H1 (cell line): ENCODE results near the gene RAMACL. TPM values are rescaled to one million over a fixed set of nuclear protein-coding genes. Genes with fewer than 3 reads are reported as not detected.

Experiments
- CTCF ChIA-PET: fragments of 300-600 bp; sonication (Branson Sonifier 250); formaldehyde crosslinking; loops from one replicate; lab custom pipeline; 2021; ENCODE audit not compliant: partially characterized antibody; lab: Charles Lee
- POLR2A ChIA-PET: fragments of 300-600 bp; sonication (Branson Sonifier 250); formaldehyde crosslinking; loops from one replicate; lab custom pipeline; 2021; ENCODE audit warnings: inconsistent platforms; ENCODE audit not compliant: partially characterized antibody; lab: Charles Lee
- DNase-seq, 2 experiments: peaks; one replicate each; pipeline versions ENCODE4 v3.0.0 to v3.0.0-alpha.2; 2010 to 2022; ENCODE audit warnings: low spot score in 2 of 2, low read depth in 1 of 2, mixed read lengths in 1 of 2
- FAIRE-seq: peaks from 2 replicates; lab custom pipeline; 2011; peaks lifted over from hg19 to GRCh38; lab: Jason Lieb, UNC
- H2AFZ ChIP-seq: 2 replicates; pipeline ENCODE4 v1.8.1; 2012; ENCODE audit warnings: low read length, inconsistent platforms
- H2AK5ac ChIP-seq: 2 replicates; pipeline ENCODE4 v1.6.1; 2013; ENCODE audit warnings: low read depth, low read length
- H2BK120ac ChIP-seq: replicated peaks from 2 replicates; pipeline ENCODE3; 2013; ENCODE audit warnings: low read depth, low read length, inconsistent platforms
- H2BK12ac ChIP-seq: 2 replicates; pipeline ENCODE4 v1.6.1; 2013; ENCODE audit warnings: low read depth, low read length
- H2BK15ac ChIP-seq: 2 replicates; pipeline ENCODE4 v1.6.1; 2013; ENCODE audit warnings: low read length
- H2BK20ac ChIP-seq: 2 replicates; pipeline ENCODE4 v1.6.1; 2013; ENCODE audit warnings: low read length
- H2BK5ac ChIP-seq: 2 replicates; pipeline ENCODE4 v1.6.1; 2013; ENCODE audit warnings: low read depth, low read length
- H3K14ac ChIP-seq: 2 replicates; pipeline ENCODE4 v1.6.1; 2013; ENCODE audit warnings: inconsistent platforms; ENCODE audit not compliant: insufficient read length
- H3K18ac ChIP-seq: 2 replicates; pipeline ENCODE4 v1.6.1; 2013; ENCODE audit warnings: low read length; ENCODE audit errors: extremely low read depth
- H3K23ac ChIP-seq: 2 replicates; pipeline ENCODE4 v1.6.1; 2013; ENCODE audit warnings: inconsistent platforms; ENCODE audit not compliant: insufficient read length
- H3K23me2 ChIP-seq: 2 replicates; pipeline ENCODE4 v1.6.1; 2013; ENCODE audit warnings: low read depth, low read length
- H3K27ac ChIP-seq: 2 replicates; pipeline ENCODE4 v1.6.1; 2011; ENCODE audit warnings: low read depth, low read length, inconsistent platforms
- H3K27me3 ChIP-seq, 4 experiments: replicated peaks in 1 of 4; 1 replicate in 1 of 4; 2 replicates in 3 of 4; pipeline versions ENCODE4 v1.6.1 to v1.8.1; 2011 to 2013; ENCODE audit warnings: low read length in 3 of 4, mild to moderate bottlenecking in 3 of 4, inconsistent platforms in 2 of 4, mixed read lengths in 2 of 4, moderate library complexity in 1 of 4; ENCODE audit not compliant: control insufficient read depth in 3 of 4, insufficient read depth in 3 of 4; ENCODE audit errors: extremely low read depth in 1 of 4
- H3K36me3 ChIP-seq, 4 experiments: 2 replicates each; pipeline versions ENCODE4 v1.6.1 to v1.8.1; 2011 to 2013; ENCODE audit warnings: mild to moderate bottlenecking in 4 of 4, low read length in 3 of 4, moderate library complexity in 2 of 4, control low read depth in 1 of 4, inconsistent platforms in 1 of 4; ENCODE audit not compliant: insufficient read depth in 4 of 4, control insufficient read depth in 2 of 4
- H3K4ac ChIP-seq: replicated peaks from 2 replicates; pipeline ENCODE3; 2013; ENCODE audit warnings: low read length, low read depth, mixed read lengths, inconsistent platforms; ENCODE audit not compliant: insufficient read length
- H3K4me1 ChIP-seq, 4 experiments: replicated peaks in 1 of 4; 1 replicate in 1 of 4; 2 replicates in 3 of 4; pipeline versions ENCODE4 v1.6.1 to v1.8.1; 2011 to 2013; ENCODE audit warnings: low read length in 3 of 4, inconsistent platforms in 2 of 4, mixed read lengths in 1 of 4; ENCODE audit not compliant: insufficient read depth in 4 of 4, control insufficient read depth in 3 of 4
- H3K4me2 ChIP-seq, 2 experiments: 2 replicates each; pipeline versions ENCODE4 v1.6.1 to v1.8.1; 2011 to 2013; ENCODE audit warnings: low read depth in 2 of 2, low read length in 2 of 2, control low read depth in 1 of 2, inconsistent platforms in 1 of 2, mild to moderate bottlenecking in 1 of 2; ENCODE audit not compliant: insufficient read depth in 1 of 2
- H3K4me3 ChIP-seq, 4 experiments: fragments of 200-600, 300-600 bp in 1 of 4; sonication (generic), shearing (Covaris generic), sonication (Bioruptor Twin) in 1 of 4; 2 replicates each; pipeline versions ENCODE4 v1.5.1 to v1.8.1; 2011 to 2016; ENCODE audit warnings: low read length in 4 of 4, low read depth in 3 of 4, control low read depth in 2 of 4, inconsistent platforms in 2 of 4, mild to moderate bottlenecking in 2 of 4, mixed read lengths in 1 of 4, moderate library complexity in 1 of 4; ENCODE audit not compliant: insufficient read depth in 2 of 4; ENCODE audit errors: extremely low read depth in 1 of 4
- H3K56ac ChIP-seq: replicated peaks from 2 replicates; pipeline ENCODE3; 2013; ENCODE audit warnings: low read depth, mild to moderate bottlenecking, mixed read lengths, low read length, inconsistent platforms; ENCODE audit not compliant: insufficient read length
- H3K79me1 ChIP-seq: 2 replicates; pipeline ENCODE4 v1.6.1; 2013; ENCODE audit warnings: low read depth, low read length, control low read depth
- H3K79me2 ChIP-seq, 2 experiments: 2 replicates each; pipeline versions ENCODE4 v1.6.1 to v1.8.1; 2012 to 2013; ENCODE audit warnings: low read length in 2 of 2, mild to moderate bottlenecking in 2 of 2, inconsistent platforms in 1 of 2; ENCODE audit not compliant: insufficient read depth in 2 of 2, control insufficient read depth in 1 of 2
- H3K9ac ChIP-seq, 4 experiments: replicated peaks in 1 of 4; 1 replicate in 1 of 4; 2 replicates in 3 of 4; pipeline versions ENCODE4 v1.6.1 to v1.8.1; 2011 to 2013; ENCODE audit warnings: low read depth in 3 of 4, low read length in 3 of 4, control low read depth in 2 of 4, mild to moderate bottlenecking in 2 of 4, moderate library complexity in 2 of 4, inconsistent platforms in 1 of 4; ENCODE audit errors: extremely low read depth in 1 of 4
- H3K9me3 ChIP-seq, 2 experiments: 2 replicates each; pipeline versions ENCODE4 v1.6.1 to v1.8.1; 2012 to 2013; ENCODE audit warnings: mild to moderate bottlenecking in 2 of 2, moderate library complexity in 2 of 2, control low read depth in 1 of 2, inconsistent platforms in 1 of 2, low read depth in 1 of 2, low read length in 1 of 2, mixed read lengths in 1 of 2; ENCODE audit not compliant: insufficient read depth in 2 of 2
- H4K20me1 ChIP-seq, 2 experiments: replicated peaks in 1 of 2; 2 replicates each; pipeline versions ENCODE3 to v1.8.1; 2011 to 2013; ENCODE audit warnings: inconsistent platforms in 2 of 2, low read length in 2 of 2, mild to moderate bottlenecking in 1 of 2; ENCODE audit not compliant: insufficient read depth in 2 of 2, control insufficient read depth in 1 of 2
- H4K5ac ChIP-seq: 2 replicates; pipeline ENCODE4 v1.6.1; 2013; ENCODE audit warnings: low read length, low read depth, mixed read lengths, inconsistent platforms; ENCODE audit not compliant: insufficient read length
- H4K8ac ChIP-seq: 2 replicates; pipeline ENCODE4 v1.8.0; 2013; ENCODE audit warnings: mild to moderate bottlenecking, moderate library complexity, low read length, inconsistent platforms; ENCODE audit not compliant: insufficient read depth; ENCODE audit errors: extremely low read depth
- H4K91ac ChIP-seq: replicated peaks from 2 replicates; pipeline ENCODE3; 2013; ENCODE audit warnings: low read length, mixed read lengths, inconsistent platforms; ENCODE audit not compliant: insufficient read length
- CREB1 ChIP-seq: IDR thresholded peaks from 2 replicates; pipeline ENCODE4 v1.6.1; 2012; ENCODE audit warnings: inconsistent platforms
- CTBP2 ChIP-seq: IDR thresholded peaks from 2 replicates; pipeline ENCODE4 v1.7.0; 2011; ENCODE audit warnings: borderline replicate concordance, mild to moderate bottlenecking, moderate library complexity, mixed read lengths, low read length; ENCODE audit not compliant: insufficient read depth, insufficient read length
- FOSL1 ChIP-seq: IDR thresholded peaks from 2 replicates; pipeline ENCODE4 v1.6.1; 2011; ENCODE audit warnings: mild to moderate bottlenecking, low read depth, low read length, moderate library complexity; ENCODE audit not compliant: insufficient read depth
- GABPA ChIP-seq: IDR thresholded peaks from 2 replicates; pipeline ENCODE4 v1.6.1; 2011; ENCODE audit warnings: mild to moderate bottlenecking, low read length, moderate library complexity, borderline replicate concordance; ENCODE audit not compliant: insufficient read depth
- HDAC6 ChIP-seq: IDR thresholded peaks from one replicate; pipeline ENCODE4 v1.7.1; 2012; ENCODE audit warnings: low read depth, mild to moderate bottlenecking, inconsistent platforms, low read length, moderate library complexity
- JUN ChIP-seq: IDR thresholded peaks from 2 replicates; pipeline ENCODE4 v1.6.1; 2011; ENCODE audit warnings: low read depth, mild to moderate bottlenecking, improper control_type of control experiment, low read length
- MAFK ChIP-seq: IDR thresholded peaks from 2 replicates; pipeline ENCODE4 v1.6.1; 2012; ENCODE audit warnings: low read depth, mild to moderate bottlenecking, improper control_type of control experiment, low read length
- RFX5 ChIP-seq: IDR thresholded peaks from 2 replicates; pipeline ENCODE4 v1.6.1; 2011; ENCODE audit warnings: low read depth, low read length, improper control_type of control experiment, borderline replicate concordance
- SIRT6 ChIP-seq: IDR thresholded peaks from one replicate; pipeline ENCODE4 v1.7.1; 2012; ENCODE audit warnings: low read length, inconsistent platforms
- SP1 ChIP-seq: IDR thresholded peaks from 2 replicates; pipeline ENCODE4 v1.6.1; 2011; ENCODE audit warnings: low read depth, low read length
- SRF ChIP-seq: IDR thresholded peaks from 2 replicates; pipeline ENCODE4 v1.6.1; 2011; ENCODE audit warnings: mild to moderate bottlenecking, low read depth, low read length, moderate library complexity
- TAF7 ChIP-seq: optimal IDR thresholded peaks from 2 replicates; pipeline ENCODE3; 2011; ENCODE audit warnings: low read depth, mild to moderate bottlenecking, inconsistent platforms, low read length, moderate library complexity, borderline replicate concordance
- ZNF274 ChIP-seq: IDR thresholded peaks from 2 replicates; pipeline ENCODE4 v1.7.0; 2012; ENCODE audit warnings: low read length, borderline replicate concordance; ENCODE audit errors: extremely low read depth
- WGBS, 2 experiments: shearing (Covaris generic) in 1 of 2; methylation state at CpG; one replicate each; pipeline versions ENCODE4 v1.1.6 to v1.1.7; 2013 to 2015; ENCODE audit warnings: low lambda C conversion rate in 2 of 2, mixed read lengths in 2 of 2, inconsistent platforms in 1 of 2, low coverage in 1 of 2, missing lambda C conversion rate in 1 of 2; ENCODE audit not compliant: insufficient replicate concordance in 2 of 2, insufficient coverage in 1 of 2, insufficient read length in 1 of 2; ENCODE audit errors: extremely low coverage in 1 of 2, missing lambda C conversion rate in 1 of 2; 5-methylcytosine and 5-hydroxymethylcytosine counted together
- polyA plus RNA-seq, 7 experiments: library from polyadenylated mRNA; depleted of rRNA in 3 of 7; stranded (reverse) in 5 of 7; unstranded in 2 of 7; fragments of >200 nt in 5 of 7; fragments of 200-250 nt in 2 of 7; gene quantifications; 1 replicate in 5 of 7; 2 replicates in 1 of 7; 4 replicates in 1 of 7; pipeline versions ENCODE4 v1.2.1 to v1.2.3, GENCODE V29; 2011 to 2013; ENCODE audit warnings: missing spikeins in 2 of 7, mixed read lengths in 2 of 7
- total RNA-seq: library from RNA; stranded (reverse); fragmentation: NEBNext Ultra II Directional; extraction: Animal tissue kit (Norgen Biotek cat#: 25700); gene quantifications from 2 replicates; pipeline ENCODE4 v1.2.1, GENCODE V29; 2021

The RAMACL gene
- total and polyA plus RNA-seq, 2 of the 8 experiments (the other 6 are each of a cell fraction or from before 2014, with no cell fraction given) = 0.23 to 0.97 TPM

DNA sequence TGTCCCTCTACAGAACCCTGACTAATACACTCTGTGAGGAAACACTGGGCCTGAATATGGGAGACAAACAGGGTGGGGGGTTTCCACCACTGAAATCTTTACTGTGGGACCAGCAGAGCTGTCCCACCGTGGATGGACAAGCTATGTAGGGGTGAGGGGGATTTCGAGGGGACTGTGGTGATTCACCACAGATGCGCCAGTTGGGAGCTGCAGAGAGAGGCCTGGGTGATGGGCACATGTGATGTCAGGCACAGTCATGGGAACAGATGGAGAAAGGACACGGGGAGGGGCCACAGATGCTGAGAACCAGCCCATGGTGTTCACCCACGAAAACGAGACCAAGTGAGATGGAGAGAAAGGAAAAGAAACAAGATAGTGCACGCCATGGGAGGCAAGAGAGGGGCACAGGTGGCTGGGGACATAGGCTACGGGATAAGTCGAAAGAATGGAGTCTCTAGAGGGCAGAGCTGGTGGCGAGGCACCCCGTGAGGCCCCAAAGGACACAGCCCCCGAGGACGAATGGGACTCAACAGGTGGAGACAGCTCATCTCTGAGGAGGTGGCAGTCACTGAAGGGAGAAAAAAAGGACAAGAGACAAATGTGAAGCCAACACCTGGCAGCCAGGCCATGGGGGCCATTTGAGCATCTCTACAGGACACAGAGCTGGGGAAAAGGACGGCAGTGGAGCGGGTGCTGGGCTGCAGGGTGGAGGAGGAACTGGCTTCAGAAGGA lies 10.5 kb upstream of the RAMACL start:
- no peak overlapping the region for H3K4ac ChIP-seq
- H3K14ac ChIP-seq = no peak overlapping the region
- H4K91ac ChIP-seq = no peak overlapping the region
- no peak overlapping the region for H2AK5ac ChIP-seq
- no peaks in the 10 kb centered on the region for H3K9me3 ChIP-seq
- H3K4me1 ChIP-seq = peaks cover 0 to 4% (median 0%) of the 10 kb centered on the region in 4 experiments; a peak in 5 of 7 replicates
- CTCF ChIA-PET = no interaction called here
- peaks cover 0 to 13% of the 10 kb centered on the region in 2 experiments for H4K20me1 ChIP-seq
- POLR2A ChIA-PET = interaction anchor here (1.1 kb wide), 1 partner anchor 8 kb away, joined by 3 read pairs; no protein-coding TSS in a partner anchor
- H2BK5ac ChIP-seq = no peak overlapping the region
- no peaks in the 10 kb centered on the region for H3K36me3 ChIP-seq
- H3K79me1 ChIP-seq = peaks cover 2% of the 10 kb centered on the region
- H2BK20ac ChIP-seq = no peak overlapping the region
- H3K27me3 ChIP-seq = no peaks in the 10 kb centered on the region
- H3K79me2 ChIP-seq = peaks cover 0 to 20% of the 10 kb centered on the region in 2 experiments; a peak in 2 of 4 replicates
- H2AFZ ChIP-seq = no peak overlapping the region
- no peak overlapping the region for H3K56ac ChIP-seq
- no peak overlapping the region for H2BK15ac ChIP-seq
- H3K27ac ChIP-seq = no peak overlapping the region
- FAIRE-seq (no peak), DNase-seq (no peak)
- no peak overlapping the region for H3K23ac ChIP-seq
- WGBS, 2 experiments = 91% methylated on average over 15 of the region's 15 CpGs; no CpG with 5 or more reads in 1 of the 2 experiments
- H4K5ac ChIP-seq = no peak overlapping the region
- H4K8ac ChIP-seq = peak overlapping the region; percentile 38
- H3K9ac ChIP-seq = no peak overlapping the region
- no peak overlapping the region for H3K4me2 ChIP-seq
- H2BK12ac ChIP-seq = no peak overlapping the region
- no peak overlapping the region for H3K18ac ChIP-seq
- no peak overlapping the region for H3K4me3 ChIP-seq
- H2BK120ac ChIP-seq = no peak overlapping the region
- no peaks in the 10 kb centered on the region for H3K23me2 ChIP-seq
- TF ChIP-seq HDAC6 = no peak
- no peak for TF ChIP-seq CTBP2
- no peak for TF ChIP-seq CREB1
- TF ChIP-seq SP1 = no peak
- TF ChIP-seq JUN = no peak
- no peak for TF ChIP-seq SRF
- no peak for TF ChIP-seq RFX5
- no peak for TF ChIP-seq ZNF274
- no peak for TF ChIP-seq MAFK
- no peak for TF ChIP-seq GABPA
- TF ChIP-seq FOSL1 = no peak
- TF ChIP-seq TAF7 = no peak
- no peak for TF ChIP-seq SIRT6
